Measurements from ENCODE around the gene CACNA2D3.

DNA sequence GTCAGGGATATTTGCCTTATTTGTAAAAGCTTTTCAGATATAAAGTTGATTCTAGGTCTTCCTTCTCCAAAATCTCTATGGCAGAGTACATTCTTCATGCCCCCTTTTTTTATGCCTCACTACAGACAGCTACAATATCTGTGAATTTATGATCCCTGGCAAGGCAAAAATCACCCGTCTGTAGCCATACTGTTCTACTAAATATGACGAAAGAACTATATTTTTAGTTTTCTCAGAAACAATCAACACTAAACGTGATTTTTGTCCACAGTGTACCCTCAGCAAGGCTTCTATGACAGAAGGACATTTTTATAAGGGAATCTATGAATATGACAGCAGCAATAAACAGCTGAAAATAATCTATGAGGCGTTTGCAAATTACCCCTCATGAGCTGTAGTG lies 792.8 kb downstream of the CACNA2D3 start:
- TF ChIP-seq, protein P1, sequence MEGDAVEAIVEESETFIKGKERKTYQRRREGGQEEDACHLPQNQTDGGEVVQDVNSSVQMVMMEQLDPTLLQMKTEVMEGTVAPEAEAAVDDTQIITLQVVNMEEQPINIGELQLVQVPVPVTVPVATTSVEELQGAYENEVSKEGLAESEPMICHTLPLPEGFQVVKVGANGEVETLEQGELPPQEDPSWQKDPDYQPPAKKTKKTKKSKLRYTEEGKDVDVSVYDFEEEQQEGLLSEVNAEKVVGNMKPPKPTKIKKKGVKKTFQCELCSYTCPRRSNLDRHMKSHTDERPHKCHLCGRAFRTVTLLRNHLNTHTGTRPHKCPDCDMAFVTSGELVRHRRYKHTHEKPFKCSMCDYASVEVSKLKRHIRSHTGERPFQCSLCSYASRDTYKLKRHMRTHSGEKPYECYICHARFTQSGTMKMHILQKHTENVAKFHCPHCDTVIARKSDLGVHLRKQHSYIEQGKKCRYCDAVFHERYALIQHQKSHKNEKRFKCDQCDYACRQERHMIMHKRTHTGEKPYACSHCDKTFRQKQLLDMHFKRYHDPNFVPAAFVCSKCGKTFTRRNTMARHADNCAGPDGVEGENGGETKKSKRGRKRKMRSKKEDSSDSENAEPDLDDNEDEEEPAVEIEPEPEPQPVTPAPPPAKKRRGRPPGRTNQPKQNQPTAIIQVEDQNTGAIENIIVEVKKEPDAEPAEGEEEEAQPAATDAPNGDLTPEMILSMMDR (IDR thresholded peaks at IDR 0.05) = no peak
- TF ChIP-seq POLR2AphosphoS5 (IDR thresholded peaks at IDR 0.05; ENCODE audit: insufficient read depth in 1 of 2, low read depth in 1 of 2) (no peak), POLR2A (IDR thresholded peaks at IDR 0.05) (no peak)
